HepG2 (cell line): Measurements from ENCODE around the gene CCNF. TPM values are rescaled to one million over a fixed set of nuclear protein-coding genes. Genes with fewer than 3 reads are reported as not detected.

ENCODE experiments used
- ATAC-seq: fragments of 200-7000 bp; cut with Tn5 transposase; 3 replicates; pipeline ENCODE4 v1.9.1; 2020; ENCODE audit warnings: mild to moderate bottlenecking, moderate library complexity
- BruUV-seq: library from RNA; stranded (reverse); fragments of 400-500 nt; replicated peaks from 2 replicates; lab custom pipeline; 2021; lab: Mats Ljungman, UMichigan
- CTCF ChIA-PET: fragments of 300-600 bp; formaldehyde crosslinking; extraction: SDS; loops from one replicate; lab custom pipeline; 2021; ENCODE audit warnings: low total read pairs, inconsistent platforms, low intra/inter-chr PET ratio; lab: Yijun Ruan, JAX
- POLR2A ChIA-PET: fragments of 350-600 bp; sonication (Branson Sonifier 250); formaldehyde crosslinking; loops from one replicate; lab custom pipeline; 2020; ENCODE audit warnings: antibody characterized with exemption, inconsistent platforms; lab: Yijun Ruan, JAX
- DNase-seq: peaks from one replicate; pipeline ENCODE4 v3.0.0-alpha.2; 2015; ENCODE audit warnings: low spot score
- FAIRE-seq: peaks from 3 replicates; lab custom pipeline; 2011; peaks lifted over from hg19 to GRCh38; lab: Jason Lieb, UNC
- H2AFZ ChIP-seq: one replicate; pipeline ENCODE4 v1.6.1; 2011; ENCODE audit warnings: low read length, inconsistent platforms
- H3K27ac ChIP-seq: fragments of 300-600 bp; 3 replicates; pipeline ENCODE4 v1.8.0; 2011; ENCODE audit warnings: mixed run types, mild to moderate bottlenecking, mixed read lengths, low read length, inconsistent platforms; ENCODE audit not compliant: insufficient read depth; ENCODE audit errors: extremely low read length
- H3K27me3 ChIP-seq, 2 experiments: fragments of 200-600 bp in 1 of 2; 2 replicates in 1 of 2; 3 replicates in 1 of 2; pipeline versions ENCODE4 v1.6.0 to v1.8.0; 2011; ENCODE audit warnings: low read length in 2 of 2, mild to moderate bottlenecking in 2 of 2, moderate library complexity in 2 of 2, inconsistent platforms in 1 of 2; ENCODE audit not compliant: insufficient read depth in 2 of 2, control insufficient read depth in 1 of 2
- H3K36me3 ChIP-seq, 2 experiments: fragments of 200-600 bp in 1 of 2; replicated peaks in 1 of 2; 2 replicates in 1 of 2; 3 replicates in 1 of 2; pipeline versions ENCODE4 v1.5.1 to v1.8.0; 2011; ENCODE audit warnings: low read length in 2 of 2, inconsistent platforms in 1 of 2; ENCODE audit not compliant: insufficient read depth in 2 of 2, control insufficient read depth in 1 of 2
- H3K4me1 ChIP-seq: 2 replicates; pipeline ENCODE4 v1.5.1; 2012; ENCODE audit warnings: low read length, inconsistent platforms; ENCODE audit not compliant: insufficient read depth
- H3K4me2 ChIP-seq: 2 replicates; pipeline ENCODE4 v1.6.0; 2011; ENCODE audit warnings: low read depth, low read length, inconsistent platforms
- H3K4me3 ChIP-seq, 3 experiments: fragments of 200-600 bp in 1 of 3; sonication (generic), shearing (Covaris generic) in 1 of 3; replicated peaks in 1 of 3; 2 replicates each; pipeline ENCODE4 v1.5.1; 2011 to 2016; ENCODE audit warnings: low read length in 3 of 3, inconsistent platforms in 2 of 3, low read depth in 2 of 3, mild to moderate bottlenecking in 2 of 3, control low read depth in 1 of 3, mixed read lengths in 1 of 3; ENCODE audit not compliant: insufficient read depth in 1 of 3
- H3K79me2 ChIP-seq: one replicate; pipeline ENCODE4 v1.6.1; 2011; ENCODE audit warnings: low read length, inconsistent platforms; ENCODE audit not compliant: insufficient read depth
- H3K9ac ChIP-seq: 2 replicates; pipeline ENCODE4 v1.6.0; 2011; ENCODE audit warnings: mild to moderate bottlenecking, low read depth, low read length, inconsistent platforms; ENCODE audit not compliant: insufficient read depth
- H3K9me3 ChIP-seq: 2 replicates; pipeline ENCODE4 v1.5.1; 2012; ENCODE audit warnings: mild to moderate bottlenecking, low read length
- H4K20me1 ChIP-seq: 2 replicates; pipeline ENCODE4 v1.6.0; 2011; ENCODE audit warnings: inconsistent platforms, mild to moderate bottlenecking, low read length, moderate library complexity; ENCODE audit not compliant: insufficient read depth
- ELF1 ChIP-seq: sonication (generic); formaldehyde crosslinking; IDR thresholded peaks from 2 replicates; pipeline ENCODE4 v1.4.0; 2020; ENCODE audit warnings: missing genetic modification reagents
- RBFOX2 ChIP-seq: fragments of 200-400 bp; formaldehyde crosslinking; IDR thresholded peaks from 2 replicates; pipeline ENCODE4 v1.6.1; 2017; ENCODE audit warnings: low read depth, mild to moderate bottlenecking, low read length
- ZBTB33 ChIP-seq: sonication (generic); formaldehyde crosslinking; IDR thresholded peaks from 2 replicates; pipeline ENCODE4 v1.4.0; 2020; ENCODE audit warnings: missing genetic modification reagents
- ZBTB7A ChIP-seq: sonication (generic); formaldehyde crosslinking; IDR thresholded peaks from 2 replicates; pipeline ENCODE4 v1.8.0; 2022; ENCODE audit warnings: mild to moderate bottlenecking, missing genetic modification reagents
- ZBTB7B ChIP-seq: sonication (generic); formaldehyde crosslinking; IDR thresholded peaks from 2 replicates; pipeline ENCODE4 v1.4.0; 2020; ENCODE audit warnings: missing genetic modification reagents
- WGBS: methylation state at CpG from one replicate; pipeline ENCODE4 v1.1.6; 2017; ENCODE audit warnings: low lambda C conversion rate; 5-methylcytosine and 5-hydroxymethylcytosine counted together
- in situ Hi-C: cut with HindIII; loops from 2 replicates; pipeline ENCODE4 v1.10.0; 2017; ENCODE audit warnings: low pct_unique_long_range_greater_than_20kb; ENCODE audit not compliant: extremely low pct_ligation_motif_present
- intact Hi-C: fragments of 100-400 bp; cut with micrococcal nuclease; formaldehyde crosslinking; loops from one replicate; pipeline ENCODE4 v1.10.0; 2022; ENCODE audit not compliant: unreplicated experiment
- polyA plus RNA-seq, 8 experiments: library from polyadenylated mRNA; depleted of rRNA in 3 of 8; stranded (reverse) in 7 of 8; unstranded in 1 of 8; fragments of >200 nt; fragmentation: Illumina TruSeq in 4 of 8; extraction: Trizol in 4 of 8; gene quantifications; 2 replicates each; pipeline versions ENCODE4 v1.2.1 to v1.2.3, GENCODE V29; 2011 to 2016; ENCODE audit warnings: low read depth in 4 of 8, missing spikeins in 1 of 8, mixed read lengths in 1 of 8; ENCODE audit not compliant: insufficient read depth in 1 of 8
- total RNA-seq, 5 experiments: library from RNA; depleted of rRNA; stranded (reverse); fragments of >200 nt; fragmentation: Illumina TruSeq; extraction: Trizol; gene quantifications; 2 replicates each; pipeline ENCODE4 v1.2.3, GENCODE V29; 2016; ENCODE audit warnings: low read depth in 1 of 5
- TF ChIP-seq, protein P1 (sequence below): sonication (generic); formaldehyde crosslinking; IDR thresholded peaks from 2 replicates; pipeline ENCODE4 v1.9.0; 2021; ENCODE audit warnings: missing genetic modification reagents, mild to moderate bottlenecking, borderline replicate concordance

Gene CCNF
- total and polyA plus RNA-seq, 2 of the 13 experiments (the other 11 are each of a cell fraction or from before 2014, with no cell fraction given): 6.4 to 22.8 TPM

- ATAC-seq: no peak
- no peak for TF ChIP-seq ELF1
- TF ChIP-seq ZBTB7B (CRISPR knock-in tag): no peak
- TF ChIP-seq RBFOX2: 0 out of 2 replicates have a peak, but pooled peaks have one; percentile 21
- no peak for TF ChIP-seq ZBTB7A (CRISPR knock-in tag)
- peak; percentile 82 for TF ChIP-seq ZBTB33 (CRISPR knock-in tag)
- TF ChIP-seq, protein P1, sequence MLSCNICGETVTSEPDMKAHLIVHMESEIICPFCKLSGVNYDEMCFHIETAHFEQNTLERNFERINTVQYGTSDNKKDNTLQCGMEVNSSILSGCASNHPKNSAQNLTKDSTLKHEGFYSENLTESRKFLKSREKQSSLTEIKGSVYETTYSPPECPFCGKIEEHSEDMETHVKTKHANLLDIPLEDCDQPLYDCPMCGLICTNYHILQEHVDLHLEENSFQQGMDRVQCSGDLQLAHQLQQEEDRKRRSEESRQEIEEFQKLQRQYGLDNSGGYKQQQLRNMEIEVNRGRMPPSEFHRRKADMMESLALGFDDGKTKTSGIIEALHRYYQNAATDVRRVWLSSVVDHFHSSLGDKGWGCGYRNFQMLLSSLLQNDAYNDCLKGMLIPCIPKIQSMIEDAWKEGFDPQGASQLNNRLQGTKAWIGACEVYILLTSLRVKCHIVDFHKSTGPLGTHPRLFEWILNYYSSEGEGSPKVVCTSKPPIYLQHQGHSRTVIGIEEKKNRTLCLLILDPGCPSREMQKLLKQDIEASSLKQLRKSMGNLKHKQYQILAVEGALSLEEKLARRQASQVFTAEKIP (CRISPR knock-in tag): no peak
- no peak overlapping the region for H3K27ac ChIP-seq
- peaks cover 63% of the 10 kb centered on the region for H3K4me1 ChIP-seq
- no peak overlapping the region for H3K4me3 ChIP-seq
- no peaks in the 10 kb centered on the region for H3K27me3 ChIP-seq
- H2AFZ ChIP-seq: no peak overlapping the region
- peaks cover 56% of the 10 kb centered on the region for H3K79me2 ChIP-seq
- intact Hi-C loops (no loop called here), in situ Hi-C loops (no loop called here)
- 91% methylated on average over 32 of the region's 32 CpGs for WGBS
- no peak overlapping the region; the same call in 1 of the 2 replicates for H3K4me2 ChIP-seq
- BruUV-seq: no TSS peak
- CTCF ChIA-PET: no interaction called here
- H3K36me3 ChIP-seq: peaks cover 2 to 5% of the 10 kb centered on the region in 2 experiments; a peak in 2 of 5 replicates
- no peak overlapping the region for H3K9ac ChIP-seq
- no peak for DNase-seq
- H4K20me1 ChIP-seq: peaks cover 31% of the 10 kb centered on the region
- POLR2A ChIA-PET: no interaction called here
- no peaks in the 10 kb centered on the region for H3K9me3 ChIP-seq
- FAIRE-seq: no peak
Observed at GRCh38 chr16:2482708-2483534, 53.7 kb downstream of the CCNF start.
